PC-3 (cell line): ENCODE results near the gene SELENOV. TPM values are rescaled to one million over a fixed set of nuclear protein-coding genes. Genes with fewer than 3 reads are reported as not detected.
A peak's percentile ranks its signal among the peaks of the same experiment; 100 is the strongest.

Experiments
- ATAC-seq: fragments of 200-7000 bp; cut with Tn5 transposase; 2 replicates; pipeline ENCODE4 v1.9.1; 2020; ENCODE audit warnings: mild to moderate bottlenecking, moderate library complexity
- BruUV-seq: library from RNA; stranded (reverse); fragments of 400-500 nt; replicated peaks from 2 replicates; lab custom pipeline; 2021; lab: Mats Ljungman, UMichigan
- CTCF ChIA-PET: fragments of 300-600 bp; sonication (Branson Sonifier 250); formaldehyde crosslinking; loops from one replicate; lab custom pipeline; 2022; ENCODE audit warnings: antibody characterized with exemption; lab: Charles Lee
- POLR2A ChIA-PET: fragments of 300-600 bp; sonication (Branson Sonifier 250); formaldehyde crosslinking; loops from one replicate; lab custom pipeline; 2022; ENCODE audit warnings: antibody characterized with exemption; ENCODE audit not compliant: unreplicated experiment; lab: Charles Lee
- DNase-seq: peaks from one replicate; pipeline ENCODE4 v3.0.0-alpha.2; 2015
- H2AFZ ChIP-seq: fragments of 300-600 bp; sonication (generic); 2 replicates; pipeline ENCODE4 v1.6.0; 2016; ENCODE audit warnings: antibody characterized with exemption, low read length
- H3F3A ChIP-seq: fragments of 300-600 bp; sonication (generic); one replicate; pipeline ENCODE4 v1.6.0; 2017; ENCODE audit warnings: antibody characterized with exemption, low read length, control low read depth, mild to moderate bottlenecking; ENCODE audit not compliant: unreplicated experiment
- H3K27ac ChIP-seq: fragments of 300-600 bp; sonication (generic); 2 replicates; pipeline ENCODE4 v1.5.1; 2016; ENCODE audit warnings: mild to moderate bottlenecking, low read length
- H3K27me3 ChIP-seq: fragments of 300-600 bp; sonication (generic); 2 replicates; pipeline ENCODE4 v1.6.1; 2016; ENCODE audit warnings: low read length, mixed read lengths
- H3K36me3 ChIP-seq: fragments of 300-600 bp; sonication (generic); 2 replicates; pipeline ENCODE4 v1.6.1; 2016; ENCODE audit warnings: low read depth, mixed run types, low read length, mixed read lengths
- H3K4me1 ChIP-seq: fragments of 300-600 bp; sonication (generic); 2 replicates; pipeline ENCODE4 v1.5.1; 2016; ENCODE audit warnings: low read length; ENCODE audit not compliant: insufficient read depth
- H3K4me2 ChIP-seq: fragments of 300-600 bp; sonication (generic); 2 replicates; pipeline ENCODE4 v1.6.0; 2016; ENCODE audit warnings: low read length
- H3K4me3 ChIP-seq: fragments of 300-600 bp; sonication (generic); 2 replicates; pipeline ENCODE4 v1.5.1; 2016; ENCODE audit warnings: mild to moderate bottlenecking, low read length, mixed read lengths
- H3K79me2 ChIP-seq: fragments of 300-600 bp; sonication (generic); 2 replicates; pipeline ENCODE4 v1.6.1; 2017; ENCODE audit warnings: low read length, mixed read lengths
- H3K9ac ChIP-seq: fragments of 300-600 bp; sonication (generic); 2 replicates; pipeline ENCODE4 v1.6.0; 2016; ENCODE audit warnings: mild to moderate bottlenecking, low read length
- H3K9me2 ChIP-seq: fragments of 300-600 bp; sonication (generic); replicated peaks from 2 replicates; pipeline ENCODE4 v1.6.1; 2016; ENCODE audit warnings: mixed run types, low read length, mixed read lengths
- H3K9me3 ChIP-seq: fragments of 300-600 bp; sonication (generic); 2 replicates; pipeline ENCODE4 v1.6.1; 2016; ENCODE audit warnings: low read length, mixed read lengths
- H4K20me1 ChIP-seq: fragments of 300-600 bp; sonication (generic); 2 replicates; pipeline ENCODE4 v1.6.1; 2016; ENCODE audit warnings: low read length, mixed read lengths
- EZH2 ChIP-seq: fragments of 300-600 bp; sonication (generic); IDR thresholded peaks from one replicate; pipeline ENCODE4 v1.6.1; 2017; ENCODE audit warnings: antibody characterized with exemption, mild to moderate bottlenecking, low read length; ENCODE audit not compliant: unreplicated experiment
- EZH2phosphoT487 ChIP-seq: fragments of 300-600 bp; sonication (generic); IDR thresholded peaks from 2 replicates; pipeline ENCODE4 v1.6.1; 2018; ENCODE audit warnings: mild to moderate bottlenecking, antibody characterized with exemption, low read length, borderline replicate concordance
- intact Hi-C: fragments of 100-400 bp; cut with micrococcal nuclease; formaldehyde crosslinking; loops from 2 replicates; pipeline ENCODE4 v1.9.0; 2023
- total RNA-seq: library from RNA; depleted of rRNA; stranded (reverse); fragments of >200 nt; gene quantifications from 2 replicates; pipeline ENCODE4 v1.2.3, GENCODE V29; 2014
- TF ChIP-seq, protein P1 (sequence below): fragments of 300-600 bp; sonication (generic); conservative IDR thresholded peaks from 2 replicates; pipeline ENCODE4 v1.5.1; 2017; ENCODE audit warnings: antibody characterized with exemption, low read depth, mild to moderate bottlenecking, low read length

The SELENOV gene
- total RNA-seq, 1 experiment from 2014 or later, result not detected

DNA sequence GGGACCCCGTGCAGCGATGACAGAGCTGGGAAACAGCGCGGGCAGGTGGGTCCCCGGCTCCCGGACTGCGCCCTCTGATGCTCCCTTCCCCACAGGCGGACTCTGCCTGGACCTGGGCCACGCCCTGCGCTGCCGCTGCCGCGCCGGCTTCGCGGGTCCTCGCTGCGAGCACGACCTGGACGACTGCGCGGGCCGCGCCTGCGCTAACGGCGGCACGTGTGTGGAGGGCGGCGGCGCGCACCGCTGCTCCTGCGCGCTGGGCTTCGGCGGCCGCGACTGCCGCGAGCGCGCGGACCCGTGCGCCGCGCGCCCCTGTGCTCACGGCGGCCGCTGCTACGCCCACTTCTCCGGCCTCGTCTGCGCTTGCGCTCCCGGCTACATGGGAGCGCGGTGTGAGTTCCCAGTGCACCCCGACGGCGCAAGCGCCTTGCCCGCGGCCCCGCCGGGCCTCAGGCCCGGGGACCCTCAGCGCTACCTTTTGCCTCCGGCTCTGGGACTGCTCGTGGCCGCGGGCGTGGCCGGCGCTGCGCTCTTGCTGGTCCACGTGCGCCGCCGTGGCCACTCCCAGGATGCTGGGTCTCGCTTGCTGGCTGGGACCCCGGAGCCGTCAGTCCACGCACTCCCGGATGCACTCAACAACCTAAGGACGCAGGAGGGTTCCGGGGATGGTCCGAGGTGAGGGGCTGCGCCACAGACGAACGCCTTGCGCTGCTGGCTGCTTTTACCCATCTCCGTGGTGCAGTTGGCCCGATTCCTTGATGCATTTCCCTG is 7.8 kb upstream of the SELENOV start:
- DNase-seq, result peak; percentile 67
- Histone ChIP-seq H4K20me1 (no peaks in the 10 kb centered on the region), H3K4me2 (peak overlapping the region; percentile 90), H3K36me3 (no peaks in the 10 kb centered on the region), H3K4me1 (peaks cover 9% of the 10 kb centered on the region; the same call in 1 of the 2 replicates), H3K79me2 (0 out of 2 replicates have a peak, but pooled peaks cover 6% of the 10 kb centered on the region), H3K27ac (no peak overlapping the region), H3K4me3 (peak overlapping the region; percentile 80), H3K9me2 (no peaks in the 10 kb centered on the region), H2AFZ (peak overlapping the region; percentile 92), H3F3A (no peaks in the 10 kb centered on the region), H3K9me3 (no peaks in the 10 kb centered on the region), H3K27me3 (no peaks in the 10 kb centered on the region), H3K9ac (peak overlapping the region; percentile 67)
- CTCF ChIA-PET, result interaction anchor here (0.8 kb wide), 1 partner anchor 30 kb away, joined by 3 read pairs; no protein-coding TSS in a partner anchor
- BruUV-seq, result no TSS peak
- POLR2A ChIA-PET, result interaction anchor here (0.6 kb wide), 1 partner anchor 100 kb away, joined by 3 read pairs; the partner anchor contains the start of gene ZFP36
- TF ChIP-seq, protein P1, sequence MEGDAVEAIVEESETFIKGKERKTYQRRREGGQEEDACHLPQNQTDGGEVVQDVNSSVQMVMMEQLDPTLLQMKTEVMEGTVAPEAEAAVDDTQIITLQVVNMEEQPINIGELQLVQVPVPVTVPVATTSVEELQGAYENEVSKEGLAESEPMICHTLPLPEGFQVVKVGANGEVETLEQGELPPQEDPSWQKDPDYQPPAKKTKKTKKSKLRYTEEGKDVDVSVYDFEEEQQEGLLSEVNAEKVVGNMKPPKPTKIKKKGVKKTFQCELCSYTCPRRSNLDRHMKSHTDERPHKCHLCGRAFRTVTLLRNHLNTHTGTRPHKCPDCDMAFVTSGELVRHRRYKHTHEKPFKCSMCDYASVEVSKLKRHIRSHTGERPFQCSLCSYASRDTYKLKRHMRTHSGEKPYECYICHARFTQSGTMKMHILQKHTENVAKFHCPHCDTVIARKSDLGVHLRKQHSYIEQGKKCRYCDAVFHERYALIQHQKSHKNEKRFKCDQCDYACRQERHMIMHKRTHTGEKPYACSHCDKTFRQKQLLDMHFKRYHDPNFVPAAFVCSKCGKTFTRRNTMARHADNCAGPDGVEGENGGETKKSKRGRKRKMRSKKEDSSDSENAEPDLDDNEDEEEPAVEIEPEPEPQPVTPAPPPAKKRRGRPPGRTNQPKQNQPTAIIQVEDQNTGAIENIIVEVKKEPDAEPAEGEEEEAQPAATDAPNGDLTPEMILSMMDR, result no peak
- TF ChIP-seq EZH2phosphoT487 (no peak), EZH2 (no peak)
- peak; percentile 88 for ATAC-seq
- intact Hi-C loops, result no loop called here

DNA sequence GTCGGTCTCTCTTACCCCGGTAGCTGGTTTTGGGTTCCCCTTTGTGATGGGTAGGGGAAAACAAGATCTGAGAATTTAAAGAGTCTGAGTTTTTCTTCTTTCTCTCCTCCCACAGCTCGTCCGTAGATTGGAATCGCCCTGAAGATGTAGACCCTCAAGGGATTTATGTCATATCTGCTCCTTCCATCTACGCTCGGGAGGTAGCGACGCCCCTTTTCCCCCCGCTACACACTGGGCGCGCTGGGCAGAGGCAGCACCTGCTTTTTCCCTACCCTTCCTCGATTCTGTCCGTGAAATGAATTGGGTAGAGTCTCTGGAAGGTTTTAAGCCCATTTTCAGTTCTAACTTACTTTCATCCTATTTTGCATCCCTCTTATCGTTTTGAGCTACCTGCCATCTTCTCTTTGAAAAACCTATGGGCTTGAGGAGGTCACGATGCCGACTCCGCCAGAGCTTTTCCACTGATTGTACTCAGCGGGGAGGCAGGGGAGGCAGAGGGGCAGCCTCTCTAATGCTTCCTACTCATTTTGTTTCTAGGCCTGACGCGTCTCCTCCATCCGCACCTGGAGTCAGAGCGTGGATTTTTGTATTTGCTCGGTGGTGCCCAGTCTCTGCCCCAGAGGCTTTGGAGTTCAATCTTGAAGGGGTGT is 7.1 kb upstream of the SELENOV start:
- Histone ChIP-seq H3K9ac (peak overlapping the region; percentile 67), H3K9me3 (no peaks in the 10 kb centered on the region), H3K9me2 (no peaks in the 10 kb centered on the region), H3K4me2 (peak overlapping the region; percentile 90), H3K4me3 (peak overlapping the region; percentile 80), H3K79me2 (0 out of 2 replicates have a peak, but pooled peaks cover 6% of the 10 kb centered on the region), H3F3A (no peaks in the 10 kb centered on the region), H3K27ac (no peak overlapping the region), H3K36me3 (no peaks in the 10 kb centered on the region), H4K20me1 (no peaks in the 10 kb centered on the region), H3K4me1 (peaks cover 9% of the 10 kb centered on the region; the same call in 1 of the 2 replicates), H3K27me3 (no peaks in the 10 kb centered on the region), H2AFZ (peak overlapping the region; percentile 92)
- ATAC-seq (no peak), DNase-seq (no peak)
- CTCF ChIA-PET, result no interaction called here
- BruUV-seq, result TSS peak; percentile 75
- no peak for TF ChIP-seq EZH2
- no peak for TF ChIP-seq EZH2phosphoT487
- TF ChIP-seq, protein P1, result no peak
- POLR2A ChIA-PET, result no interaction called here
- intact Hi-C loops, result no loop called here
